Ovary (tissue), 3 donors: ENCODE measurements around the gene CCT7.

Experiments
- CTCF ChIP-seq, 3 donors: fragments of 450-650 bp in 2 of 3; fragments of 200-600 bp in 1 of 3; IDR thresholded peaks; one replicate each; pipeline versions ENCODE4 v1.5.1 to v1.8.0; 2016 to 2022; ENCODE audit warnings: antibody characterized with exemption in 3 of 3, mild to moderate bottlenecking in 1 of 3
- EP300 ChIP-seq: sonication (generic); formaldehyde crosslinking; IDR thresholded peaks from one replicate; pipeline ENCODE4 v1.6.1; 2017; ENCODE audit warnings: antibody characterized with exemption
- POLR2A ChIP-seq: fragments of 450-650 bp; IDR thresholded peaks from one replicate; pipeline ENCODE4 v1.6.1; 2017; ENCODE audit warnings: antibody characterized with exemption, mild to moderate bottlenecking, moderate library complexity
- donor health status: DM: no; HTN: no; CAD: no.

DNA sequence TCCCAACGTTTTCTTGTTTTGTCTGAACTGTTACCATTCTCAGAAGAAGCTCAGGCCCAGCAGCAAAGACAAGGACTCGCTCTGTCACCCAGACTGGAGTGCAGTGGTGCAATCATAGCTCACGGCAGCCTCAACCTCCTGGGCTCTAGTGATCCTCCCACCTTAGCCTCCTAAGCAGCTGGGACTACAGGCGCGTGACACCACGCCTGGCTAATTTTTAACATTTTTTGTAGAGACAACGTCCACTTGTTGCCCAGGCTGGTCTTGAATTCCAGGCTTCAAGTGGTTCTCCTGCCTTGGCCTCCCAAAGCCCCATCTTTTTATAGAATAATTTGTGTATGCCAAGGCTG is 22.0 kb upstream of the CCT7 start:
- TF ChIP-seq CTCF (IDR thresholded peaks at IDR 0.05) = no peak
- no peak for TF ChIP-seq POLR2A
- TF ChIP-seq EP300 = no peak
